ENCODE data around the gene PLEKHA7. TPM values are rescaled to one million over a fixed set of nuclear protein-coding genes. Genes with fewer than 3 reads are reported as not detected.

The PLEKHA7 gene
- total and polyA plus RNA-seq, 2 of the 4 experiments (the other 2 are of a cell fraction), result 0.12 TPM; not detected in 1

- no peak overlapping the region for H2BK15ac ChIP-seq (ENCODE audit: low read depth, low read length)
- H3K36me3 ChIP-seq (ENCODE audit: control insufficient read depth, insufficient read depth, low read length), result no peaks in the 10 kb centered on the region
- in situ Hi-C loops (cut with MboI; ENCODE audit: low sequenced_read_pairs), result loop anchor here (10.0 kb wide), 1 partner anchor 281 kb away; no protein-coding TSS in a partner anchor
- no peak overlapping the region for H3K56ac ChIP-seq (ENCODE audit: extremely low read depth, insufficient read depth, low read length)
- no peak overlapping the region for H4K5ac ChIP-seq (ENCODE audit: low read depth, low read length)
- H2BK20ac ChIP-seq (ENCODE audit: low read depth, low read length), result no peak overlapping the region
- H3K9me1 ChIP-seq (ENCODE audit: insufficient read depth, low read length), result no peaks in the 10 kb centered on the region; the same call in 1 of the 2 replicates
- DNase-seq (no peak), ATAC-seq (ENCODE audit: low read depth) (no peak)
- no peaks in the 10 kb centered on the region for H4K20me1 ChIP-seq (ENCODE audit: insufficient read depth, low read length)
- H2BK120ac ChIP-seq (ENCODE audit: low read depth, low read length), result no peak overlapping the region
- H4K8ac ChIP-seq (ENCODE audit: low read depth in 2 of 2, low read length in 2 of 2), result no peak overlapping the region
- no peak overlapping the region for H2AFZ ChIP-seq (replicated peaks; ENCODE audit: low read length, poor library complexity)
- H3K4me3 ChIP-seq (ENCODE audit: insufficient read depth, low read depth, low read length), result no peak overlapping the region
- intact Hi-C loops (cut with micrococcal nuclease), result loop anchor here (10.0 kb wide), 1 partner anchor 721 kb away; no protein-coding TSS in a partner anchor
- H3K4me1 ChIP-seq (ENCODE audit: control insufficient read depth, insufficient read depth, low read length), result no peaks in the 10 kb centered on the region
- H3K9ac ChIP-seq (ENCODE audit: low read depth, low read length), result no peak overlapping the region
- no peak overlapping the region for H2AK5ac ChIP-seq (ENCODE audit: low read depth, low read length)
- H3K23ac ChIP-seq (ENCODE audit: low read depth, low read length), result no peak overlapping the region
- H3K27ac ChIP-seq (ENCODE audit: insufficient read depth, low read length), result no peak overlapping the region
- H3K4me2 ChIP-seq (ENCODE audit: low read depth, low read length), result no peak overlapping the region
- no peak overlapping the region for H2BK5ac ChIP-seq (ENCODE audit: low read depth, low read length, poor library complexity, severe bottlenecking)
- H3K9me3 ChIP-seq (ENCODE audit: control insufficient read depth, insufficient read depth, low read length), result no peaks in the 10 kb centered on the region
- no peak overlapping the region for H2AK9ac ChIP-seq (replicated peaks; ENCODE audit: low read depth, low read length, poor library complexity)
- TF ChIP-seq NFE2L2 (IDR thresholded peaks at IDR 0.05; ENCODE audit: low read depth, low read length) (no peak), SMC3 (IDR thresholded peaks at IDR 0.05; ENCODE audit: low read depth, low read length) (no peak), MAZ (IDR thresholded peaks at IDR 0.05; ENCODE audit: borderline replicate concordance, low read depth, low read length) (no peak), MAFK (IDR thresholded peaks at IDR 0.05; ENCODE audit: low read depth, low read length) (no peak)
- TF ChIP-seq, protein P1, sequence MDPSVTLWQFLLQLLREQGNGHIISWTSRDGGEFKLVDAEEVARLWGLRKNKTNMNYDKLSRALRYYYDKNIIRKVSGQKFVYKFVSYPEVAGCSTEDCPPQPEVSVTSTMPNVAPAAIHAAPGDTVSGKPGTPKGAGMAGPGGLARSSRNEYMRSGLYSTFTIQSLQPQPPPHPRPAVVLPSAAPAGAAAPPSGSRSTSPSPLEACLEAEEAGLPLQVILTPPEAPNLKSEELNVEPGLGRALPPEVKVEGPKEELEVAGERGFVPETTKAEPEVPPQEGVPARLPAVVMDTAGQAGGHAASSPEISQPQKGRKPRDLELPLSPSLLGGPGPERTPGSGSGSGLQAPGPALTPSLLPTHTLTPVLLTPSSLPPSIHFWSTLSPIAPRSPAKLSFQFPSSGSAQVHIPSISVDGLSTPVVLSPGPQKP (IDR thresholded peaks at IDR 0.05; ENCODE audit: borderline replicate concordance, low read depth, low read length), result no peak
- H3K79me1 ChIP-seq (ENCODE audit: low read depth in 1 of 2, low read length in 2 of 2), result no peaks in the 10 kb centered on the region
- CTCF ChIA-PET, result interaction anchor here (0.7 to 1.2 kb wide), 2 partner anchors 10 to 22 kb away, joined by 3 read pairs; no protein-coding TSS in a partner anchor
- WGBS, 2 experiments (ENCODE audit: extremely low coverage in 2 of 2, insufficient read length in 1 of 2), result 100% methylated on average over 1 of the region's 2 CpGs; no CpG with 5 or more reads in 1 of the 2 experiments
- H3K27me3 ChIP-seq (ENCODE audit: control insufficient read depth, insufficient read depth, low read length), result no peaks in the 10 kb centered on the region; the same call in 1 of the 2 replicates
- POLR2A ChIA-PET (ENCODE audit: unreplicated experiment), result no interaction called here
- H3K4ac ChIP-seq (ENCODE audit: low read depth, low read length), result no peak overlapping the region
- no peak overlapping the region for H4K91ac ChIP-seq (ENCODE audit: insufficient read depth, low read depth, low read length)
- no peak overlapping the region for H3K18ac ChIP-seq (ENCODE audit: low read depth, low read length)
- dilution Hi-C loops (cut with HindIII; ENCODE audit: low sequenced_read_pairs, unreplicated experiment), result no loop called here
- no peak overlapping the region for H3K14ac ChIP-seq (replicated peaks; ENCODE audit: low read depth, low read length)
- BruUV-seq (replicated peaks), result no TSS peak
Measured at GRCh38 chr11:16784097-16784496, 230.1 kb downstream of the PLEKHA7 start.
